Chondrocyte (in vitro differentiated cells): ENCODE data around the gene KANK4. TPM values are rescaled to one million over a fixed set of nuclear protein-coding genes. Genes with fewer than 3 reads are reported as not detected.
"Not testable (repeated sequence)": the region's sequence is repeated elsewhere in the genome, so short reads cannot be mapped to it uniquely, and the experiment has no call there.

Experiments used
- DNase-seq: peaks from one replicate; pipeline ENCODE4 v3.0.0; 2021; ENCODE audit warnings: mixed read lengths, low spot score
- H3K27ac Mint-ChIP-seq: one replicate; pipeline ENCODE4 v1.8.0; 2021; ENCODE audit warnings: mild to moderate bottlenecking, moderate library complexity, mixed read lengths; ENCODE audit not compliant: unreplicated experiment
- H3K27me3 Mint-ChIP-seq: 2 replicates; pipeline ENCODE4 v1.8.0; 2021; ENCODE audit warnings: low read depth, mixed read lengths
- H3K36me3 Mint-ChIP-seq: 2 replicates; pipeline ENCODE4 v1.8.0; 2021; ENCODE audit warnings: low read depth, mixed read lengths
- H3K4me1 Mint-ChIP-seq: 2 replicates; pipeline ENCODE4 v1.8.0; 2021; ENCODE audit warnings: low read depth, mild to moderate bottlenecking, mixed read lengths
- H3K4me3 Mint-ChIP-seq: one replicate; pipeline ENCODE4 v1.8.0; 2021; ENCODE audit warnings: mild to moderate bottlenecking, moderate library complexity, mixed read lengths; ENCODE audit not compliant: unreplicated experiment
- H3K9me3 Mint-ChIP-seq: 2 replicates; pipeline ENCODE4 v1.8.0; 2021; ENCODE audit warnings: low read depth, mixed read lengths
- total RNA-seq: library from RNA; stranded (reverse); gene quantifications from 3 replicates; pipeline ENCODE4 v1.2.1, GENCODE V29; 2021
- TF ChIP-seq, protein P1 (sequence below): fragments of 200-600 bp; sonication (generic); IDR thresholded peaks from 2 replicates; pipeline ENCODE4 v1.5.0; 2021; ENCODE audit warnings: antibody characterized with exemption, mild to moderate bottlenecking, moderate library complexity

KANK4 gene
- total RNA-seq, 1 donor from 2014 or later: 1.4 TPM

DNA sequence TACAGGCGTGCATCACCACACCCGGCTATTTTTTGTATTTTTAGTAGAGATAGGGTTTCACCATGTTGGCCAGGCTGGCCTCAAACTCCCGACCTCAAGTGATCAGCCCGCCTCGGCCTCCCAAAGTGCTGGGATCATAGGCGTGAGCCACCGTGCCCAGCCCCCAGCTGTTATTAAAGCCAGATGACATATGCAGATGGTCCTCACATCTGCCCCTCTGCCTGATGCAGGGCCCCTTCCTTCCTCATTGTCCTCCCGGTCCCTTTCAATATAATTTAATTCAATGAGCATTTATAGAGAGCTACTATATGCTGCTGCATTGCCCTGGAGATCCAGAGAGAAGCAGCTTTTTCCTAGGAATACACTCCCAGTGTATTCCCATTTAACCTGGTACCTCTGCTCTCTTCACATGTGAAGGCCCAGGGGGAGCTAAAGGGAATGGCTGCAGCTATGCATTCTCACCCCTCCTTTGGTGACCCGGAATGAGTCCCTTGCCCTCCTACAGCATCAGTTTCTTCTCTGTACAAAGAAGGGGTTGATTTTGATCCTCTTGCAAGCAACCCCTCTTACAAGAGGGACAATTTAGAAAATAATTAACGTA, 69.0 kb downstream of the KANK4 start:
- no peaks in the 10 kb centered on the region for H3K9me3 Mint-ChIP-seq
- no peak for DNase-seq
- H3K4me3 Mint-ChIP-seq: no peak overlapping the region
- TF ChIP-seq, protein P1, sequence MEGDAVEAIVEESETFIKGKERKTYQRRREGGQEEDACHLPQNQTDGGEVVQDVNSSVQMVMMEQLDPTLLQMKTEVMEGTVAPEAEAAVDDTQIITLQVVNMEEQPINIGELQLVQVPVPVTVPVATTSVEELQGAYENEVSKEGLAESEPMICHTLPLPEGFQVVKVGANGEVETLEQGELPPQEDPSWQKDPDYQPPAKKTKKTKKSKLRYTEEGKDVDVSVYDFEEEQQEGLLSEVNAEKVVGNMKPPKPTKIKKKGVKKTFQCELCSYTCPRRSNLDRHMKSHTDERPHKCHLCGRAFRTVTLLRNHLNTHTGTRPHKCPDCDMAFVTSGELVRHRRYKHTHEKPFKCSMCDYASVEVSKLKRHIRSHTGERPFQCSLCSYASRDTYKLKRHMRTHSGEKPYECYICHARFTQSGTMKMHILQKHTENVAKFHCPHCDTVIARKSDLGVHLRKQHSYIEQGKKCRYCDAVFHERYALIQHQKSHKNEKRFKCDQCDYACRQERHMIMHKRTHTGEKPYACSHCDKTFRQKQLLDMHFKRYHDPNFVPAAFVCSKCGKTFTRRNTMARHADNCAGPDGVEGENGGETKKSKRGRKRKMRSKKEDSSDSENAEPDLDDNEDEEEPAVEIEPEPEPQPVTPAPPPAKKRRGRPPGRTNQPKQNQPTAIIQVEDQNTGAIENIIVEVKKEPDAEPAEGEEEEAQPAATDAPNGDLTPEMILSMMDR: no peak
- H3K36me3 Mint-ChIP-seq: no peaks in the 10 kb centered on the region
- no peaks in the 10 kb centered on the region for H3K27me3 Mint-ChIP-seq
- no peaks in the 10 kb centered on the region for H3K4me1 Mint-ChIP-seq
- H3K27ac Mint-ChIP-seq: no peak overlapping the region

DNA sequence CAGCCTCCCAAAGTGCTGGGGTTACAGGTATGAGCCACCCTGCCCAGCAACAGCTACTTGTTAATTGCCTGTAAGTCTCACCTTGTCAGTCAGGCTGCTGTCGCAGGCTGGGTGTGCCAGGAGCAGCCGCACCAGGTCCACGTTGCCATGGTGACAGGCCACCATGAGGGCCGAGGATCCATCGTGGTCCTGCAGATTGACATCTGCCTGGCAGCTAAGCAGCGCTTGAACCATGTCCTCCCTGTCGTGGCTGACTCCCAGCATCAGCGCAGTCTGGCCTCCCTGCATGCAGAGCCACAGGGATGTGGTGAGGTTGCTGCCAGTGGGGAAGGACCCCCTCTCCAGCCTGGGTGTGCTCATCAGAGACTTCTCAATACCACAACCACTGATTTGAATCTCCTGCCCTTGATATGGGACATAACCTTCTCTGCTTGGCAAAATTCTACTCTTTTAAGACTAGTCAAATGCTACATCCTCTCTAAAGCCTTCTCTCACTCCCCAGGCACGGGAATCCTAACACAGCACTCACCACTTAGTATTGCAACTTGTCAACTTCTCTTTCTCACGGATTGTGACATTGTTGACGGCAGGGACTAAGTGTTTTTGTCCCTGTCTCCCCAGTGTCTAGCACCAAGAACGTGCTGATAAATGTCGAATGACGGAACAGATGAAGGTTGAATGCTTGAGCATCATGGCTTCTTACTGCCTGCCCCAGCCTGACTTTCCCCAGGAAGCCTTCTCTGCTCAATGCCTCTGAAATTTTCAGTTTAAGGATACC, 71.7 kb downstream of the KANK4 start:
- H3K4me3 Mint-ChIP-seq: no peak overlapping the region

DNA sequence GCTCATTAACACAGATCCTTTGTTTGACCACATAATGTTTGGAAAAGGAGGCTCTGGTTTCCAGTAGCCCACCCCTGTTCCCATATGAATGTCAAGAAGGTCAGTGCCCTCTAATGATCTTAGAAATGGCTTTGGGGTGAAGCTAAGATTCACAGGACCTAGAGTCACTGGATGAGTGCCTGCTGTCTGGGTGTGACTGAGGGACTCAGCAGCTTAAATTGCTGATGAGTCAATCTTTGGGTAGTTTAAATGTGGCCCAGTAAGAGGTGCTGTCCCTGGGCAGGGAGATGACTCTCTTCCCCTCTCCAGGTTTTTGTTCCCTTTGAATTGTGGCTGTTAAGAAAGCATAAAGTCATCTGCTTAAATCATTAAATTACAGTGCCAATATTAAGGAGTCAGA, 74.0 kb downstream of the KANK4 start:
- TF ChIP-seq, protein P1: no peak
- Mint-ChIP-seq H3K27ac (no peak overlapping the region), H3K36me3 (no peaks in the 10 kb centered on the region), H3K4me1 (peaks cover 13% of the 10 kb centered on the region), H3K9me3 (no peaks in the 10 kb centered on the region), H3K27me3 (no peaks in the 10 kb centered on the region), H3K4me3 (no peak overlapping the region)
- no peak for DNase-seq

More for the DNA sequence above, 71.7 kb downstream of the KANK4 start:
- Mint-ChIP-seq H3K4me1 (no peaks in the 10 kb centered on the region), H3K36me3 (no peaks in the 10 kb centered on the region), H3K27me3 (no peaks in the 10 kb centered on the region), H3K9me3 (no peaks in the 10 kb centered on the region), H3K27ac (no peak overlapping the region)
- DNase-seq: no peak
- TF ChIP-seq, protein P1: no peak

DNA sequence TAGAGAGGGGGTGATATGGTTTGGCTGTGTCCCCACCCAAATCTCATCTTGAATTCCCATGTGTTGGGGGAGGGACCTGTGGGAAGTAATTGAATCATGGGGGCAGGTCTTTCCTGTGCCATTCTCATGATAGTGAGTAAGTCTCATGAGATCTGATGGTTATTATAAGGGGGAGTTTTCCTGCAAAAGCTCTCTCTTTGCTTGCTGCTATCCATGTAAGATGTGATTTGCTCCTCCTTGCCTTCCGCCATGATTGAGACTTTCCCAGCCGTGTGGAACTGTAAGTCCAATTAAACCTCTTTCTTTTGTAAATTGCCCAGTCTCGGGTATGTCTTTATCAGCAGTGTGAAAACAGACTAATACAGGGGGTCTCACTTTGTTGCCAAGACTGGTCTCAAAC, 74.9 kb downstream of the KANK4 start:
- not testable (repeated sequence) for H3K9me3 Mint-ChIP-seq, H3K36me3 Mint-ChIP-seq, H3K4me3 Mint-ChIP-seq, H3K27me3 Mint-ChIP-seq, DNase-seq, H3K27ac Mint-ChIP-seq
- peaks cover 13% of the 10 kb centered on the region for H3K4me1 Mint-ChIP-seq

DNA sequence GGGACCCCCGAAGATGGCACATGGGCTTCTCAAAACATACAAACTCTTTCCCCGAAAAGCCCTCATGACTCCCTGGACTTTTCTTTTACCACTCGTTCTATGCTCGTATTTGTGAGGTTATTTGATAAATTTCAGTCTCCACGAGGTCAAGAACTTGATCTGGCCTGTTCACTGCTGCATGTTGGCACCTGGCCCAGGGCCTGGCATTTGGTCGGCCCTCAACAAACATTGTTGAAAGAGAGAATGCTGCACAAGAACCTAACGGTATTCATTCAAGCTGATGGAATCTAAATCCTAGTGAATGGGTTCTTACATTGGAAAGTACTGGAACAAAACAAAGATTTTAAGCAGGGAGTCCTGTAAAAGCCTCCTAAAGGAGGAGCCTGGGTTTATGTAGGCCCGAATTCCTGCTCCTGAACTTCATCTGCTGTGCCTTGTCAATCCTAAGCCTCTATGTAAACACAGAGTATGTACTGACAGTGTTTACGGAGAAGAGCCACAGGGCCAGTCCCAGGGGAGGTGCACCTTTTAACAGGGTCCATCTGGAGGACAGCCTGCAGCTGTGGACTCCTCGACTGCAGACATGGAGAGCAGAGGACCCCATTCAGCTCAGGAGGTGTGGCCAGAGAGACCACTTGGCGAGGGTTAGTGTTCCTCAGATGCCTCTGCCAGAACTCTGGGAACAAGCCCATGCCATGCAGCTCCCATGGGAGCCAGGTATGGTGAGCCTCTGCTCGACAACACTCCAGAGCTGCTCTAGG, 77.7 kb downstream of the KANK4 start:
- no peak overlapping the region for H3K4me3 Mint-ChIP-seq
- no peak overlapping the region for H3K27ac Mint-ChIP-seq
- no peaks in the 10 kb centered on the region for H3K36me3 Mint-ChIP-seq
- H3K4me1 Mint-ChIP-seq: peaks cover 31% of the 10 kb centered on the region
- DNase-seq: no peak
- no peaks in the 10 kb centered on the region for H3K27me3 Mint-ChIP-seq
- TF ChIP-seq, protein P1: no peak
- no peaks in the 10 kb centered on the region for H3K9me3 Mint-ChIP-seq
